GM12891 (cell line): ENCODE data around the gene NFIX.

Experiments
- DNase-seq: peaks from one replicate; pipeline ENCODE4 v3.0.0; 2011; ENCODE audit warnings: low spot score; ENCODE audit not compliant: insufficient read length
- FAIRE-seq: peaks from 2 replicates; lab custom pipeline; 2011; peaks lifted over from hg19 to GRCh38; lab: Jason Lieb, UNC
- PAX5 ChIP-seq: IDR thresholded peaks from 2 replicates; pipeline ENCODE4 v1.6.1; 2011; ENCODE audit warnings: low read length, moderate library complexity, mild to moderate bottlenecking; ENCODE audit not compliant: insufficient read depth, severe bottlenecking
- POLR2A ChIP-seq: IDR thresholded peaks from 2 replicates; pipeline ENCODE4 v1.6.1; 2011; ENCODE audit warnings: low read depth, low read length, control low read depth
- POLR2AphosphoS5 ChIP-seq: IDR thresholded peaks from 2 replicates; pipeline ENCODE4 v1.6.1; 2011; ENCODE audit warnings: low read depth, low read length, control low read depth
- POU2F2 ChIP-seq: IDR thresholded peaks from 2 replicates; pipeline ENCODE4 v1.6.1; 2011; ENCODE audit warnings: low read depth, mild to moderate bottlenecking, control low read depth, low read length, moderate library complexity
- SPI1 ChIP-seq: IDR thresholded peaks from 2 replicates; pipeline ENCODE4 v1.6.1; 2011; ENCODE audit warnings: low read depth, low read length, control low read depth
- TAF1 ChIP-seq: IDR thresholded peaks from 2 replicates; pipeline ENCODE4 v1.6.1; 2011; ENCODE audit warnings: low read depth, low read length, control low read depth

The NFIX gene

DNA sequence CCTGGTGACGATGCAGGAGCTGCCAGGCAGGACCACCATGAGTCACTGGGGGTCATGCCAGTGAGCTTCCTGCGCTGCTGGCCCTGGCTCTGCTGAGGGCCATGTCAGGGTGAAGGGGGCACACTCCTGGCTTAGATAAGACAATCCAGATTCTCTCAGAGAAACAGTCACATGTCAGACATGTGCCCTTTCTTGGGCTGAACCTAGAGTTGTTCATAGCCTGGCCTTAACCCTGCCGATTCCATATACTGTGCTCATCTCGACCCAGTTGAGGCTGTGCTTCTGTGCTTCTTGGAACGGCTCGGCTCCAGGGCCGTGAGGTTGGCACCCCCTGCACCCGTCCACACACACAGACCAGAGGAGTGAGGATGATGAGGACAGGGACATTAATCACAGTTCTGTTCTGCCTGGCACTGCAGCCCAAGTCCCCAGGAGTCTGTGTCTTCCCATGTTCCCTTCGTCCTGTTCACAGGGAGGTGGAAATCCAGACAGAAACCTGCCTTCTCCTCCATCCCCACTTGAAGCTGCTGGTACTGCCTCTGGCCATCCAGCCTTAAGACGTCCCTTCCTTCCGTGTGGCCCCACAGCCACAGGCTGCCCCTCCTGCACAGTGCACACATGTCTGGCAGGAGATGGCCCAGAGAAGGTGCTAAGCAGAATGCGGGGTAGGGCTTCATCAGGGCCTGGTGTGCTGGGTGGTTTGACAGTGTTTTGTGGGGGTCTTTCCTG, 57.3 kb downstream of the NFIX start:
- no peak for DNase-seq
- TF ChIP-seq PAX5, result no peak
- no peak for TF ChIP-seq POLR2AphosphoS5
- no peak for FAIRE-seq

DNA sequence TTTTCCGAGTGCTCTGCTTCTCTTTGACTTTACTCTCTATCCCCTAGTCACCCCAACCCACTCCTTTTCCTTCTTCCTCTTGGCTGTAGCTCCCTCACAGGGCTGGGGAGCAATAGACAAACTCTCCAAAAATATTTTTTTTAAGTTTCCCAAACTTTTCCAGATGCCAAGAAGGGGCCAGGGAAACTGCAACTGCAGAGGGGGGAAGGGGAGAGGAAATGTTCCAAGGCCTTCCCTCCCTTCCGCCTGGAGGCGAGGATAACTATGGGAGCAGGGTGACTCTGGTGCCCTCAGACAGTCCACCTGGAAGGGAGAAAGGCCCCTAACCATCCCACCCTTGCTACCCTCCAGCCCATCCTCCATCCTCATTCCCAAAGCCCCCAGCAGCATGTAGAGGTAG, 58.0 kb downstream of the NFIX start:
- DNase-seq, result no peak
- TF ChIP-seq POLR2A (no peak), PAX5 (no peak), POLR2AphosphoS5 (no peak), TAF1 (no peak), POU2F2 (no peak), SPI1 (no peak)
- no peak for FAIRE-seq

DNA sequence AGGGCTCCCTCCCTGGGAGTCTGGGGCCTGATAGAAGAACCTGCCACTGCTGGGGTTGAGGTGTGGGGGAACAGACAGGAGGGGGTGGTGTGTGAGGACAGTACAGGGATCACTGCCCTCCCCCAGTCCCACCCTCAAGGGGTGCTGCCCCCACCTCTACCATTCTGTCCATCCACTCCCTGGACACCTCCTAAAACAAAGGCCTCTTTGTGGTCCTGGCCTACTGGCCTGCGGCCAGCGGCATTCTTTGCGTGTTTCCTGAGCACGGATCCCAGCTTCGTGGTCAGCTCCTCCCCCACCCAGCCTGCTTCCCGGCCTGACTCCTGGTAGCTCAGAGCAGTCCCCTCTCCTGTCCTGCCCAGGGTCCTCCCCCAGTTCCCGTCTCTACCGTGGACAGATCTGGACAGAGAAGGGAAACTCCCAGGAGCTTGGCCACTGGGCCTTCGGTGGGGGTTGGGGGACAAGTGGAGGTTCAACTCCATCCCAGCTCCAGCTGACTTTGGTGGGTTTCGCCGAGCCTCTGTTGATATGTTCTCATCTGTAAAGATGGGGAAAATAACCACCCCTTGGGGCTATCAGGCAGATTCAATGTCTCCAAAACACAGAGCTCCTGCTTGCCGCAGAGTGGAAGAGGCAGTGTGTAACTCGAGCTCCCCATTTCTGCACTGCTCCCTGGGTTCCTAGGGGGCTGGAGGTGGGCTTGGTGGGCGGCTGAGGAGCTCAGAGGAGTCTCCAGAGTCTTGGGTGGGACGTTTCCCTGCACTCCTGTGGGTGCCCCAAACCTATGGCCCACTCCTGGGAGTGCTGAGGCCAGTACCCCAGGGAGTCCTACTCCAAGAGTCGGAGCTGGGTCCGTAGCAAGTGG, 58.7 kb downstream of the NFIX start:
- no peak for TF ChIP-seq TAF1
- FAIRE-seq, result no peak
- DNase-seq, result no peak

DNA sequence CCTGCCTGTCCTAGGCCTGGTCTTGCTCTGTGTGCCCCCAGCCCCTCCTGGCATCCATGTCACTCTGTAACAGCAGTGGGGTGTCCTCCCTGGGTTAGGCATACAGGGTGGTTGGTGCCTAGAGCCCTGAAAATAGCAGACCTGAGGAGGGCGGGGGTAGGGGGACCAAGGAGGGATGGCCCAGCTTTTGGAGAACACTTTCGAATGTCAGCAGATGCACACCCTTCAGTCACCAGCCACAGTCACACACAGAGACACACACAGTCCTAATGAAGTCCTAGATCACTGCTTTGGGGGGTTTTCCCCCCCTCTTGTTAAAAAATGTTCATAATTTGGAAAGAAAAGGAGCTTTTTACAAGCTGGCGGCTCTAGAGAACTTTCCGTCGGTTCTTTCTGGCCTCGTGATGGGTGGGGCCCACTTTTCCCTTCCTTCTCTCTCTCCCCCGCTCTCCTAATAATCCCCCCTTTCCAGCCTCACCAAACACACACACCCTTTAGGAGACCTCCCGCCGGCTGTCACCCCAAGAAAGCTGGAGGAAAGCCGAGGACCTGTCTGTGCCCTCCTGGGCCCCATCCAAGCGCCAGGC, 59.4 kb downstream of the NFIX start:
- TF ChIP-seq POLR2AphosphoS5, result no peak
- TF ChIP-seq TAF1, result no peak
- no peak for TF ChIP-seq PAX5
- TF ChIP-seq SPI1, result no peak
- no peak for TF ChIP-seq POLR2A
- DNase-seq, result no peak
- FAIRE-seq, result no peak

DNA sequence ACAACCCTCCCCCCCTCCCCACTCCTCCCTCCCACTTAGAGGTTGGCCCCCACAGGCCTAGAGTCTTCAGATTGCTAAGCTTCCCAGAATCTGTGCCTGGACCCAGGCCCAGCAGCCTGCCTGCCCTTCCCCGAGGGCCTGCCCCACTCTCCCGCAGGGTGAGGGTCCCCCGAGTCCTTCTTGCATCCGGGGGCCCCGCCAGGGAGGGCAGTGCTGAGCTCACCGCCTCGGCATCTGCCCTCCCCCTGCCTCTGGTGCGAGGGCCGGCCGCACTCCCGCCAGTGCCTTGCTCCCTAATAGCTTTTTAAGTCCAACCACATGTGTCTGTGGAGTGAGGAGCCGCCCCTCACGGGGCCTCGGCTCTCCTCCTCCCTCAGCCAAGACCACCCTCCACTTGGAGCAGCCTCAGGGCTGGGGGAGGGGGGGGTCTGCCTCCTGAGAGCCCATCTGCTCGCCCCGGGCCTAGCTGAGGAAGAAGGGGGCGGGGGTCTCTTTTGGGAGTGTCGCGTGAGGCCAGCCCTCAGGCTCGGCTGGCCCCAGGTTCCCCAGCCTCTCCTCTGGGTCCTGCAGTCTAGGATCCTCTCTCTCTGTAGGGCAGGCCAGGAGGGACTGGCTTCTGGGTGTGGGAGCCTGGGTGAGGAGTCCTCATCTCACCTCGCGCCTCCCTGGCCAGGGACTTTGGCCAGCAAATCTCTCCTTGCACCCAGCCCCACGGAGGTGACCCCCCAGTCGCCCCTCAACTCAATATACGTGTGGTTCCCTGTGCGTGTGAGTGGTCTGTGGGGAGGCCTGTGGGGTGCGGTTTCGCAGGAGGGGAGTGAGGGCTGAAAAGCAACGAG, 60.2 kb downstream of the NFIX start:
- FAIRE-seq (no peak), DNase-seq (no peak)
- TF ChIP-seq POU2F2 (no peak), TAF1 (no peak), POLR2A (no peak), PAX5 (no peak), POLR2AphosphoS5 (no peak), SPI1 (no peak)

DNA sequence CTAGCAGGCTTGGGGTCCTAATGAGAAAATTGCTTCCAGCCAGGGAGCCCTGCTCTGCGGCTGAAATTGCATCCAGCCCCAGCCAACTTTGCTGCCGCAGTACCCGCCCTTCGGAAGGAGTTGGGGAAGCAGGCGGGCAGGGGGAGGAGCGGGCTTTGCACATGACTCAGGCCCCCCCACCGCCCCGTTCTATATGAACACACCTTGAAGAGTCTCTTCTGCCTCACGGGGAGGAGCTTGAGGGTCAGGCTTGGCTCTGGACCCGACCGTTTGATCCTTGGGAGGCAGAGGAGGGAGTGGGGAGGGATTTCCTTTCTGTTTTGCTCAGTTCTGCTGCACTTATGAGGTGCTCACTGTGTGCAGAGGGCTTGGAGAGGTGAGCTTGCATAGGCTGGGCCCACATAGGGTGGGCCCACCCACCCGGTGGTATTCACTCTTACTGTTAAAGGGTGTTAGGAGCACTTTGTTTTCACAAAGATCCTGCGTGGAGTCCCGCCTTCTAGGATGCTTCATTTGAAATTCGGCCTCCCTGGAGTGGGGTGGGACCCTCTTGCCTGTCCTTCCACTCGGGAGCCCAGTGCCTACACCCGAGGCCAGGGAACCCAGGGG, 60.9 kb downstream of the NFIX start:
- TF ChIP-seq SPI1, result no peak
- TF ChIP-seq TAF1, result no peak
- no peak for TF ChIP-seq POLR2AphosphoS5
- TF ChIP-seq PAX5, result no peak
- FAIRE-seq (no peak), DNase-seq (no peak)

DNA sequence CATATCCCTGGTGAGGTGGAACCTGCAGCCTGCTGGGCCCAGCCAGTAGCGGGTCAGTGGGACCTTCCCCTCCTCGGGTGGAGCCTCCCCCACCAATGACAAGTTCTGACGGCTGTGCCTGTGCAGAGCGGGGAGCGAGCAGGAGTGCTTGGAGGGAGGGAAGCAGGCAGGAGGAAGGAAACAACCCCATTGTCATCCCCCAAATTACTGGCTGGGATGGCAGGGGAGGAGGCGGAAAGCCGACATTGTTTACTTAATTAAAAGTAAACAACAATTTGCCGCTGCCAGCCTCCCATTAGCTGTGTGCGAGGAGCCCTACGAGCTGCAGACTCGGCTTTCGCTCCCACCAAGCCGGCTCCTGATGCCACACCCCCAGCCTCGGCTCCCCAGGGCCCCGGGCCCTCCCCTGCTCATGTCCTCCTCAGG, 61.9 kb downstream of the NFIX start:
- no peak for TF ChIP-seq PAX5
- no peak for TF ChIP-seq POLR2A
- TF ChIP-seq POU2F2, result no peak
- no peak for TF ChIP-seq SPI1
- TF ChIP-seq POLR2AphosphoS5, result no peak
- TF ChIP-seq TAF1, result no peak
- no peak for FAIRE-seq
- DNase-seq, result no peak

DNA sequence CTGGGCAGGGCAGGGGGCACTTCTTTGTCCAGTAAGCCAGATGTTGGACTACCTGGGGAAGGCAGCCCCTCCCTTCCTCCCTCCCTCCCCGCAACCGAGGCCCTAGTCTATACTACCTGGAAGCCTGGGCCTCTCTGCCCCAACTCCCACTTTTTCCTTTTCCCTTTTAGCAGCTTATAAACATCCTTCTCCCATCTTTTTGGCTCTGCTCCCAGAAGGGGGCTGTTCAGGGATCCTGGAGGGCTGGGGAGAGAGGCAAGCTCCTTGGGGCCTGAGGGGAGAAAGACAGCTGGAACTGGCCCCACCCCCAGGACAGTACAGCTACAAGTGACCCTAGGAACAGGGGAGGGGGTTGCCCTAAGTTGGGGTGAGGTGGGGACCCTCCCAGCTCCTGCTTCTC, 62.5 kb downstream of the NFIX start:
- no peak for DNase-seq
- no peak for TF ChIP-seq TAF1
- no peak for TF ChIP-seq SPI1
- TF ChIP-seq POLR2A, result no peak
- no peak for TF ChIP-seq POU2F2
- no peak for TF ChIP-seq POLR2AphosphoS5
- TF ChIP-seq PAX5, result no peak
- FAIRE-seq, result no peak

DNA sequence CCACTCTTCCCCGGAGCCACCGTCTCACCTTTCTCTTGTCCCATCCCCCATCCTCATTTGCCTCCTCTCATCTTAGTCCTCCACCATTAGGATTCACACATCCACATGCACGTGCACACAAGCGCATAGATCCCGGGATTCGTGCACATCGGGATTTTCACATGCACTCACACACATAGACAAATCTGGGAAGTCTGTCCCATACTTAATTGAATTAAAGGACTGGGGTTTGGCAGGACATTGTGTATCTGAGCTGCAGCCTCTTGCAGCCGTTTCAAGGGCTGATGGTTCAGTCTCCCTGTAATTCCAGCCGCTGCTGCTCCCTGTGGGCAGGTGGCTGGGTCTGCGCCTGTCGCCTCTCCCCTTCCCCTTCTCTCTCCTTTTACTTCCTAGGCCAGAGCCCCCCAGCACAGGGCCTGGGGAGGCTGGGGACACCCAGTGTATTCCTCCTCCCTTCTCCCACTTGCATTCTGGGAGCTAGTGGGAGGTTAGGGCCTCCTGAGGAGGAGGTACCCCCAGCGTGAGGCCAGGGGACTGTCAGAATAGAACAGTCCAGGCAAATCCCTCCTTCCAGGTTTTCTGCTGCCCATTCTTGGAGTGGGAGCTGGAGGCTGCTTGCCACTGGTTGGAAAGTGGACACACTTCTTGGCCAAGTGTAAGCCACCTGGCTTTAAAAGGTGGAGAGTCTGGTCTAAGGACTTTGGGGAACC, 63.8 kb downstream of the NFIX start:
- DNase-seq (no peak), FAIRE-seq (no peak)
- no peak for TF ChIP-seq TAF1
- TF ChIP-seq PAX5, result no peak
- TF ChIP-seq POLR2A, result no peak
- no peak for TF ChIP-seq POLR2AphosphoS5
- no peak for TF ChIP-seq POU2F2
